K562 (cell line): ENCODE measurements around the gene NUAK2. TPM values are rescaled to one million over a fixed set of nuclear protein-coding genes. Genes with fewer than 3 reads are reported as not detected.

ENCODE experiments used
- ATAC-seq: fragments of 200-7000 bp; cut with Tn5 transposase; 3 replicates; pipeline ENCODE4 v1.9.1; 2020; ENCODE audit warnings: moderate library complexity
- BruUV-seq: library from RNA; stranded (reverse); fragments of 400-500 nt; replicated peaks from 2 replicates; lab custom pipeline; 2021; lab: Mats Ljungman, UMichigan
- CTCF ChIA-PET: fragments of 300-600 bp; formaldehyde crosslinking; extraction: SDS; loops from one replicate; lab custom pipeline; 2021; ENCODE audit warnings: low intra/inter-chr PET ratio; lab: Yijun Ruan, JAX
- POLR2A ChIA-PET: fragments of 300-600, 350-650 bp; sonication (Branson Sonifier 250); formaldehyde crosslinking; extraction: SDS; loops from one replicate; lab custom pipeline; 2021; ENCODE audit warnings: antibody characterized with exemption, inconsistent platforms; lab: Yijun Ruan, JAX
- DNase-seq, 4 experiments: peaks; one replicate each; pipeline versions ENCODE4 v3.0.0 to v3.0.0-alpha.2; 2011 to 2018; ENCODE audit warnings: low spot score in 3 of 4, mixed read lengths in 3 of 4; ENCODE audit errors: extremely low read depth in 1 of 4
- FAIRE-seq: peaks from 2 replicates; lab custom pipeline; 2011; peaks lifted over from hg19 to GRCh38; lab: Jason Lieb, UNC
- H2AFZ ChIP-seq: 2 replicates; pipeline ENCODE4 v1.6.0; 2011; ENCODE audit warnings: low read depth, low read length, control low read depth, inconsistent platforms
- H3K27ac ChIP-seq: fragments of 200-600 bp; 3 replicates; pipeline ENCODE4 v1.8.0; 2011; ENCODE audit warnings: low read depth, mild to moderate bottlenecking, control low read depth, inconsistent platforms, low read length, moderate library complexity, mixed read lengths; ENCODE audit errors: extremely low read depth
- H3K27me3 ChIP-seq, 2 experiments: fragments of 300-600 bp in 1 of 2; 2 replicates in 1 of 2; 3 replicates in 1 of 2; pipeline versions ENCODE4 v1.6.0 to v1.8.0; 2011; ENCODE audit warnings: inconsistent platforms in 2 of 2, low read length in 2 of 2, mild to moderate bottlenecking in 1 of 2, mixed read lengths in 1 of 2, moderate library complexity in 1 of 2; ENCODE audit not compliant: control insufficient read depth in 2 of 2, insufficient read depth in 2 of 2
- H3K36me3 ChIP-seq: fragments of 300-600 bp; 3 replicates; pipeline ENCODE4 v1.8.0; 2011; ENCODE audit warnings: mild to moderate bottlenecking, low read length, inconsistent platforms; ENCODE audit not compliant: control insufficient read depth, insufficient read depth
- H3K4me1 ChIP-seq, 2 experiments: fragments of 200-600 bp in 1 of 2; replicated peaks in 1 of 2; 2 replicates in 1 of 2; 3 replicates in 1 of 2; pipeline versions ENCODE4 v1.5.1 to v1.8.0; 2011; ENCODE audit warnings: inconsistent platforms in 2 of 2, low read length in 2 of 2, mild to moderate bottlenecking in 1 of 2, mixed read lengths in 1 of 2, moderate library complexity in 1 of 2; ENCODE audit not compliant: control insufficient read depth in 2 of 2, insufficient read depth in 2 of 2
- H3K4me2 ChIP-seq: 2 replicates; pipeline ENCODE4 v1.6.1; 2011; ENCODE audit warnings: low read length, control low read depth, inconsistent platforms, mixed read lengths; ENCODE audit not compliant: insufficient read depth
- H3K4me3 ChIP-seq: fragments of 200-600 bp; sonication (generic), shearing (Covaris generic); 2 replicates; pipeline ENCODE4 v1.5.1; 2016; ENCODE audit warnings: control low read depth, inconsistent platforms
- H3K79me2 ChIP-seq: fragments of 200-600 bp; 3 replicates; pipeline ENCODE4 v1.8.0; 2011; ENCODE audit warnings: low read length, inconsistent platforms; ENCODE audit not compliant: control insufficient read depth, insufficient read depth
- H3K9ac ChIP-seq, 2 experiments: 2 replicates each; pipeline versions ENCODE4 v1.6.0 to v1.6.1; 2011; ENCODE audit warnings: low read depth in 2 of 2, low read length in 2 of 2, control low read depth in 1 of 2, inconsistent platforms in 1 of 2, mild to moderate bottlenecking in 1 of 2, mixed read lengths in 1 of 2; ENCODE audit not compliant: insufficient read depth in 1 of 2
- H3K9me1 ChIP-seq: one replicate; pipeline ENCODE4 v1.6.0; 2011; ENCODE audit warnings: inconsistent platforms, mild to moderate bottlenecking, low read length, moderate library complexity; ENCODE audit not compliant: control insufficient read depth, insufficient read depth
- H3K9me3 ChIP-seq: replicated peaks from 2 replicates; pipeline ENCODE4 v1.5.1; 2011; ENCODE audit warnings: low read depth, low read length, inconsistent platforms; ENCODE audit not compliant: control insufficient read depth, insufficient read depth
- H4K20me1 ChIP-seq: replicated peaks from 2 replicates; pipeline ENCODE4 v1.6.1; 2011; ENCODE audit warnings: low read length, inconsistent platforms, mixed read lengths; ENCODE audit not compliant: control insufficient read depth, insufficient read depth
- CBX8 ChIP-seq: fragments of 200-600 bp; sonication (generic); IDR thresholded peaks from 2 replicates; pipeline ENCODE4 v1.6.1; 2012; ENCODE audit warnings: borderline replicate concordance, mixed run types, low read depth, mild to moderate bottlenecking, moderate library complexity, mixed read lengths, low read length, control low read depth, inconsistent platforms; ENCODE audit not compliant: poor library complexity, severe bottlenecking; ENCODE audit errors: extremely low read depth
- FOSL1 ChIP-seq: fragments of 200-800 bp; sonication (Bioruptor generic); conservative IDR thresholded peaks from 2 replicates; pipeline ENCODE4 v1.6.1; 2016; ENCODE audit warnings: missing genetic modification characterization, missing compliant biosample characterization
- GMEB1 ChIP-seq: fragments of 250-450 bp; sonication (Bioruptor Pico); IDR thresholded peaks from 2 replicates; pipeline ENCODE4 v1.4.0; 2020; ENCODE audit warnings: mild to moderate bottlenecking
- MCM2 ChIP-seq: fragments of 450-650 bp; IDR thresholded peaks from 2 replicates; pipeline ENCODE4 v1.6.1; 2017; ENCODE audit warnings: low read depth, mild to moderate bottlenecking
- PHB ChIP-seq: fragments of 250-450 bp; sonication (Bioruptor Pico); IDR thresholded peaks from 2 replicates; pipeline ENCODE4 v1.5.0; 2021
- TCF3 ChIP-seq: sonication (generic); formaldehyde crosslinking; IDR thresholded peaks from 2 replicates; pipeline ENCODE4 v1.4.0; 2020; ENCODE audit warnings: mild to moderate bottlenecking, missing genetic modification reagents
- ZNF311 ChIP-seq: fragments of 250-450 bp; sonication (Bioruptor Pico); IDR thresholded peaks from 2 replicates; pipeline ENCODE4 v1.4.0; 2020; ENCODE audit warnings: mild to moderate bottlenecking, moderate library complexity
- ZNF436 ChIP-seq: fragments of 250-450, 450-650 bp; sonication (Bioruptor Pico); formaldehyde crosslinking; IDR thresholded peaks from 2 replicates; pipeline ENCODE4 v1.7.0; 2020; ENCODE audit warnings: mild to moderate bottlenecking
- ZNF551 ChIP-seq: fragments of 250-450 bp; sonication (Bioruptor Pico); IDR thresholded peaks from 2 replicates; pipeline ENCODE4 v1.5.0; 2021; ENCODE audit warnings: mild to moderate bottlenecking, moderate library complexity
- ZNF830 ChIP-seq: fragments of 250-450 bp; sonication (Bioruptor Pico); IDR thresholded peaks from 2 replicates; pipeline ENCODE4 v1.5.0; 2021; ENCODE audit warnings: mild to moderate bottlenecking
- WGBS: fragments of 100-300 bp; shearing (Covaris generic); methylation state at CpG from one replicate; pipeline ENCODE4 v1.1.6; 2016; ENCODE audit warnings: low coverage, mixed read lengths; ENCODE audit not compliant: insufficient coverage; ENCODE audit errors: missing lambda C conversion rate; 5-methylcytosine and 5-hydroxymethylcytosine counted together
- in situ Hi-C: fragments of 300-500 bp; cut with MboI; formaldehyde crosslinking; loops from 4 replicates; pipeline ENCODE4 v1.15.0; 2018; ENCODE audit warnings: inconsistent platforms, mixed read lengths
- intact Hi-C: fragments of 100-400 bp; cut with micrococcal nuclease; formaldehyde crosslinking; loops from 2 replicates; pipeline ENCODE4 v1.14.2; 2022
- polyA plus RNA-seq, 8 experiments: library from polyadenylated mRNA; depleted of rRNA in 4 of 8; stranded (reverse) in 5 of 8; unstranded in 3 of 8; fragments of >200 nt; fragmentation: Nextera tagmentation in 2 of 8; fragmentation: Illumina TruSeq in 1 of 8; extraction: Ambion mirVana in 2 of 8; extraction: Trizol in 1 of 8; gene quantifications; 2 replicates each; pipeline versions ENCODE4 v1.2.1 to v1.2.3, GENCODE V29; 2011 to 2014; ENCODE audit warnings: inconsistent platforms in 1 of 8, missing spikeins in 1 of 8
- total RNA-seq, 7 experiments: library from RNA; depleted of rRNA in 6 of 7; stranded (reverse); fragments of >200 nt in 6 of 7; fragmentation: Illumina TruSeq in 2 of 7; extraction: Trizol in 2 of 7; gene quantifications; 2 replicates each; pipeline versions ENCODE4 v1.2.1 to v1.2.3, GENCODE V29; 2011 to 2021; ENCODE audit warnings: low replicate concordance in 1 of 7
- TF ChIP-seq, protein P1 (sequence below): sonication (generic); formaldehyde crosslinking; IDR thresholded peaks from 2 replicates; pipeline ENCODE4 v1.8.1; 2022; ENCODE audit warnings: missing genetic modification reagents
- TF ChIP-seq, protein P2 (sequence below): fragments of 250-450 bp; sonication (Bioruptor Pico); IDR thresholded peaks from 2 replicates; pipeline ENCODE4 v1.4.0; 2020; ENCODE audit warnings: mild to moderate bottlenecking, moderate library complexity

NUAK2 gene
- total and polyA plus RNA-seq, 9 of the 15 experiments (the other 6 are each of a cell fraction or from before 2014, with no cell fraction given) = 0.04 to 0.44 (median 0.14) TPM

DNA sequence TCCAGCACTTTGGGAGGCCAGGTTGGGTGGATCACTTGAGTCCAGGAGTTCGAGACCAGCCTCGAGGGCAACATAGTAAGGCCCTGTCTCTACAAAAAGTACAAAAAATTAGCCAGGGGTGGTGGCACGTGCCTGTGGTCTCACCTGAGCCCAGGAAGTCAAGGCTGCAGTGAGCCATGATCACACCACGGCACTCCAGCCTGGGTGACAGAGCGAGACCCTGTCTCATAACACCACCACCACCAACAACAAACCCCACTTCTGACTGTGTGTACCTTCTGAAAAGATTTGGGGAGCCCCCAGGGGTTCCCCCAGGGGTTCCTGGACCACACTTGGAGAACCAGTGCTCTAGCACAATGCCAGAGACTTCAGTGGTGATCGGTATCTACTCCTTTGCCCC, 29.9 kb downstream of the NUAK2 start (continued):
- TF ChIP-seq GMEB1 (CRISPR knock-in tag) (no peak), PHB (CRISPR knock-in tag) (no peak), ZNF311 (CRISPR knock-in tag) (no peak), ZNF830 (CRISPR knock-in tag) (no peak)
- TF ChIP-seq, protein P1, sequence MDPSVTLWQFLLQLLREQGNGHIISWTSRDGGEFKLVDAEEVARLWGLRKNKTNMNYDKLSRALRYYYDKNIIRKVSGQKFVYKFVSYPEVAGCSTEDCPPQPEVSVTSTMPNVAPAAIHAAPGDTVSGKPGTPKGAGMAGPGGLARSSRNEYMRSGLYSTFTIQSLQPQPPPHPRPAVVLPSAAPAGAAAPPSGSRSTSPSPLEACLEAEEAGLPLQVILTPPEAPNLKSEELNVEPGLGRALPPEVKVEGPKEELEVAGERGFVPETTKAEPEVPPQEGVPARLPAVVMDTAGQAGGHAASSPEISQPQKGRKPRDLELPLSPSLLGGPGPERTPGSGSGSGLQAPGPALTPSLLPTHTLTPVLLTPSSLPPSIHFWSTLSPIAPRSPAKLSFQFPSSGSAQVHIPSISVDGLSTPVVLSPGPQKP (CRISPR knock-in tag) = no peak

- in situ Hi-C loops = no loop called here
- DNase-seq = peak; percentile 39 to 61 (median 48)
- FAIRE-seq = no peak
- CTCF ChIA-PET = no interaction called here
- POLR2A ChIA-PET = interaction anchor here (0.6 to 1.1 kb wide), 6 partner anchors 10 to 245 kb away, joined by 3 to 5 read pairs (median 3); partner anchors contain the start of gene CNTN2
- WGBS = 16% methylated on average over 8 of the region's 8 CpGs
- Histone ChIP-seq H3K4me2 (peak overlapping the region; percentile 27; the same call in 1 of the 2 replicates), H3K27ac (no peak overlapping the region), H2AFZ (peak overlapping the region; percentile 57), H4K20me1 (no peaks in the 10 kb centered on the region), H3K27me3 (no peaks in the 10 kb centered on the region), H3K36me3 (no peaks in the 10 kb centered on the region), H3K4me1 (peaks cover 14 to 24% of the 10 kb centered on the region in 2 experiments), H3K9me3 (no peaks in the 10 kb centered on the region), H3K79me2 (no peaks in the 10 kb centered on the region), H3K9me1 (no peaks in the 10 kb centered on the region), H3K4me3 (no peak overlapping the region), H3K9ac (peak overlapping the region in 1 of 2 experiments; percentile 66; a peak in 1 of 4 replicates)
- BruUV-seq = no TSS peak
- intact Hi-C loops = no loop called here
- ATAC-seq = peak; percentile 25
- TF ChIP-seq TCF3 (CRISPR knock-in tag) = no peak
- TF ChIP-seq, protein P2, sequence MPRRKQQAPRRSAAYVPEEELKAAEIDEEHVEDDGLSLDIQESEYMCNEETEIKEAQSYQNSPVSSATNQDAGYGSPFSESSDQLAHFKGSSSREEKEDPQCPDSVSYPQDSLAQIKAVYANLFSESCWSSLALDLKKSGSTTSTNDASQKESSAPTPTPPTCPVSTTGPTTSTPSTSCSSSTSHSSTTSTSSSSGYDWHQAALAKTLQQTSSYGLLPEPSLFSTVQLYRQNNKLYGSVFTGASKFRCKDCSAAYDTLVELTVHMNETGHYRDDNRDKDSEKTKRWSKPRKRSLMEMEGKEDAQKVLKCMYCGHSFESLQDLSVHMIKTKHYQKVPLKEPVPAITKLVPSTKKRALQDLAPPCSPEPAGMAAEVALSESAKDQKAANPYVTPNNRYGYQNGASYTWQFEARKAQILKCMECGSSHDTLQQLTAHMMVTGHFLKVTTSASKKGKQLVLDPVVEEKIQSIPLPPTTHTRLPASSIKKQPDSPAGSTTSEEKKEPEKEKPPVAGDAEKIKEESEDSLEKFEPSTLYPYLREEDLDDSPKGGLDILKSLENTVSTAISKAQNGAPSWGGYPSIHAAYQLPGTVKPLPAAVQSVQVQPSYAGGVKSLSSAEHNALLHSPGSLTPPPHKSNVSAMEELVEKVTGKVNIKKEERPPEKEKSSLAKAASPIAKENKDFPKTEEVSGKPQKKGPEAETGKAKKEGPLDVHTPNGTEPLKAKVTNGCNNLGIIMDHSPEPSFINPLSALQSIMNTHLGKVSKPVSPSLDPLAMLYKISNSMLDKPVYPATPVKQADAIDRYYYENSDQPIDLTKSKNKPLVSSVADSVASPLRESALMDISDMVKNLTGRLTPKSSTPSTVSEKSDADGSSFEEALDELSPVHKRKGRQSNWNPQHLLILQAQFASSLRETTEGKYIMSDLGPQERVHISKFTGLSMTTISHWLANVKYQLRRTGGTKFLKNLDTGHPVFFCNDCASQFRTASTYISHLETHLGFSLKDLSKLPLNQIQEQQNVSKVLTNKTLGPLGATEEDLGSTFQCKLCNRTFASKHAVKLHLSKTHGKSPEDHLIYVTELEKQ (CRISPR knock-in tag) = no peak
- no peak for TF ChIP-seq MCM2
- TF ChIP-seq ZNF551 (CRISPR knock-in tag) = no peak
- TF ChIP-seq FOSL1 = no peak
- no peak for TF ChIP-seq ZNF436 (CRISPR knock-in tag)
- no peak for TF ChIP-seq CBX8
Measured at GRCh38 chr1:205287767-205288559, 33.6 kb downstream of the NUAK2 start.
